ENCODE results near the gene PEDS1. TPM values are rescaled to one million over a fixed set of nuclear protein-coding genes. Genes with fewer than 3 reads are reported as not detected.

Gene PEDS1
- total and polyA plus RNA-seq, 2 of the 13 experiments (the other 11 are each of a cell fraction or from before 2014, with no cell fraction given) = 30.5 to 93.9 TPM

DNA sequence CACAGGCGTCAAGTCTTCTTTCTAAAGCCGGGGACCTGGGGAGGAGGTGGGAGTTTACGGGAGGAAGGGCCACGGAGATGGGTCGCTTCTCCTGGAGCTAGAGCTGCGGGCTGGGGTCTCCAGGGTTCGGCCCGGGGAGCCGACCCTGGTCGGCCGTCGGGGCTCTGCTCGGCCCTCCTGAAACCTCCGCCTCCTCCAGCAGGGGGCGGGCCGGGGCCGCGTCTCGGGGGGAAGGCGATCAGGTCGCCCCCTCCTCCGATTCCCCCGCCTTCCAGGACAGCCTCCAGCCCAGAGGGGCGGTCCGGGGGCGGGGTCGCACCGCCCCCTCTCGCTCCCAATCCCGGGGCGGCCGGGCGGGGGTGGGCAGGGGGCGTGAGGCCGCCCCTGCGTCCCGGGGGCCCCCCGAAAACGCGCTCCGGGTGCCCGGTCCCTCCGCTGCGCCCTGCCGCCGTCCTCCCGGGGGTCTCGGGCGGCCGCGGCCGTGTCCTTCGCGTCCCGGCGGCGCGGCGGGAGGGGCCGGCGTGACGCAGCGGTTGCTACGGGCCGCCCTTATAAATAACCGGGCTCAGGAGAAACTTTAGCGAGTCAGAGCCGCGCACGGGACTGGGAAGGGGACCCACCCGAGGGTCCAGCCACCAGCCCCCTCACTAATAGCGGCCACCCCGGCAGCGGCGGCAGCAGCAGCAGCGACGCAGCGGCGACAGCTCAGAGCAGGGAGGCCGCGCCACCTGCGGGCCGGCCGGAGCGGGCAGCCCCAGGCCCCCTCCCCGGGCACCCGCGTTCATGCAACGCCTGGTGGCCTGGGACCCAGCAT lies 36.9 kb upstream of the PEDS1 start, which contains the start of gene CEBPB (continued):
- TF ChIP-seq, protein P1, sequence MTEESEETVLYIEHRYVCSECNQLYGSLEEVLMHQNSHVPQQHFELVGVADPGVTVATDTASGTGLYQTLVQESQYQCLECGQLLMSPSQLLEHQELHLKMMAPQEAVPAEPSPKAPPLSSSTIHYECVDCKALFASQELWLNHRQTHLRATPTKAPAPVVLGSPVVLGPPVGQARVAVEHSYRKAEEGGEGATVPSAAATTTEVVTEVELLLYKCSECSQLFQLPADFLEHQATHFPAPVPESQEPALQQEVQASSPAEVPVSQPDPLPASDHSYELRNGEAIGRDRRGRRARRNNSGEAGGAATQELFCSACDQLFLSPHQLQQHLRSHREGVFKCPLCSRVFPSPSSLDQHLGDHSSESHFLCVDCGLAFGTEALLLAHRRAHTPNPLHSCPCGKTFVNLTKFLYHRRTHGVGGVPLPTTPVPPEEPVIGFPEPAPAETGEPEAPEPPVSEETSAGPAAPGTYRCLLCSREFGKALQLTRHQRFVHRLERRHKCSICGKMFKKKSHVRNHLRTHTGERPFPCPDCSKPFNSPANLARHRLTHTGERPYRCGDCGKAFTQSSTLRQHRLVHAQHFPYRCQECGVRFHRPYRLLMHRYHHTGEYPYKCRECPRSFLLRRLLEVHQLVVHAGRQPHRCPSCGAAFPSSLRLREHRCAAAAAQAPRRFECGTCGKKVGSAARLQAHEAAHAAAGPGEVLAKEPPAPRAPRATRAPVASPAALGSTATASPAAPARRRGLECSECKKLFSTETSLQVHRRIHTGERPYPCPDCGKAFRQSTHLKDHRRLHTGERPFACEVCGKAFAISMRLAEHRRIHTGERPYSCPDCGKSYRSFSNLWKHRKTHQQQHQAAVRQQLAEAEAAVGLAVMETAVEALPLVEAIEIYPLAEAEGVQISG (CRISPR knock-in tag; IDR thresholded peaks at IDR 0.05) = peak; percentile 90
- TF ChIP-seq FOXO1 (CRISPR knock-in tag; IDR thresholded peaks at IDR 0.05) (peak; percentile 54; the same call in 1 of the 2 replicates), HMGA1 (CRISPR knock-in tag; conservative IDR thresholded peaks at IDR 0.05) (no peak), DNMT1 (CRISPR knock-in tag; IDR thresholded peaks at IDR 0.05) (peak; percentile 36; the same call in 1 of the 2 replicates), MAF1 (CRISPR knock-in tag; IDR thresholded peaks at IDR 0.05; ENCODE audit: borderline replicate concordance) (peak; percentile 68; the same call in 1 of the 2 replicates), ATM (IDR thresholded peaks at IDR 0.05; ENCODE audit: borderline replicate concordance) (no peak), MXI1 (IDR thresholded peaks at IDR 0.05; ENCODE audit: borderline replicate concordance, low read depth, low read length) (peak; percentile 59; the same call in 1 of the 3 replicates), FOXA1 (IDR thresholded peaks at IDR 0.05) (no peak), FOXA1 (CRISPR knock-in tag; IDR thresholded peaks at IDR 0.05) (peak; percentile 61), RORA (CRISPR knock-in tag; IDR thresholded peaks at IDR 0.05) (no peak), FOSL1 (CRISPR knock-in tag; IDR thresholded peaks at IDR 0.05; ENCODE audit: borderline replicate concordance) (peak; percentile 44; the same call in 1 of the 2 replicates), CBFB (CRISPR knock-in tag; IDR thresholded peaks at IDR 0.05) (0 out of 2 replicates have a peak, but pooled peaks have one; percentile 43), ZNF205 (CRISPR knock-in tag; IDR thresholded peaks at IDR 0.05) (peak; percentile 92)
- TF ChIP-seq, protein P2, sequence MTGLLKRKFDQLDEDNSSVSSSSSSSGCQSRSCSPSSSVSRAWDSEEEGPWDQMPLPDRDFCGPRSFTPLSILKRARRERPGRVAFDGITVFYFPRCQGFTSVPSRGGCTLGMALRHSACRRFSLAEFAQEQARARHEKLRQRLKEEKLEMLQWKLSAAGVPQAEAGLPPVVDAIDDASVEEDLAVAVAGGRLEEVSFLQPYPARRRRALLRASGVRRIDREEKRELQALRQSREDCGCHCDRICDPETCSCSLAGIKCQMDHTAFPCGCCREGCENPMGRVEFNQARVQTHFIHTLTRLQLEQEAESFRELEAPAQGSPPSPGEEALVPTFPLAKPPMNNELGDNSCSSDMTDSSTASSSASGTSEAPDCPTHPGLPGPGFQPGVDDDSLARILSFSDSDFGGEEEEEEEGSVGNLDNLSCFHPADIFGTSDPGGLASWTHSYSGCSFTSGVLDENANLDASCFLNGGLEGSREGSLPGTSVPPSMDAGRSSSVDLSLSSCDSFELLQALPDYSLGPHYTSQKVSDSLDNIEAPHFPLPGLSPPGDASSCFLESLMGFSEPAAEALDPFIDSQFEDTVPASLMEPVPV (CRISPR knock-in tag; IDR thresholded peaks at IDR 0.05) = no peak; the same call in 1 of the 2 replicates
- TF ChIP-seq, protein P3, sequence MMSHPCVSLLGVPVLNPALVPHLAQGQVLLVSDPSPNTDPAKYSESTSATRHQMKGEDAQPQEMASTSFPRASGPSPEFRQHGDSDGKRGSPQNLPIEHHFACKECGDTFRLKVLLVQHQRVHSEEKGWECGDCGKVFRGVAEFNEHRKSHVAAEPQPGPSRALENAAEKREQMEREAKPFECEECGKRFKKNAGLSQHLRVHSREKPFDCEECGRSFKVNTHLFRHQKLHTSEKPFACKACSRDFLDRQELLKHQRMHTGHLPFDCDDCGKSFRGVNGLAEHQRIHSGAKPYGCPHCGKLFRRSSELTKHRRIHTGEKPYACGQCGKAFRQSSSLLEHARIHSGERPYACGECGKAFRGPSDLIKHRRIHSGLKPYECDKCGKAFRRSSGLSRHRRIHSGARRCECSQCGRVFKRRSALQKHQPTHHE (CRISPR knock-in tag; IDR thresholded peaks at IDR 0.05; ENCODE audit: borderline replicate concordance) = peak; percentile 85; the same call in 1 of the 2 replicates
- TF ChIP-seq, protein P4, sequence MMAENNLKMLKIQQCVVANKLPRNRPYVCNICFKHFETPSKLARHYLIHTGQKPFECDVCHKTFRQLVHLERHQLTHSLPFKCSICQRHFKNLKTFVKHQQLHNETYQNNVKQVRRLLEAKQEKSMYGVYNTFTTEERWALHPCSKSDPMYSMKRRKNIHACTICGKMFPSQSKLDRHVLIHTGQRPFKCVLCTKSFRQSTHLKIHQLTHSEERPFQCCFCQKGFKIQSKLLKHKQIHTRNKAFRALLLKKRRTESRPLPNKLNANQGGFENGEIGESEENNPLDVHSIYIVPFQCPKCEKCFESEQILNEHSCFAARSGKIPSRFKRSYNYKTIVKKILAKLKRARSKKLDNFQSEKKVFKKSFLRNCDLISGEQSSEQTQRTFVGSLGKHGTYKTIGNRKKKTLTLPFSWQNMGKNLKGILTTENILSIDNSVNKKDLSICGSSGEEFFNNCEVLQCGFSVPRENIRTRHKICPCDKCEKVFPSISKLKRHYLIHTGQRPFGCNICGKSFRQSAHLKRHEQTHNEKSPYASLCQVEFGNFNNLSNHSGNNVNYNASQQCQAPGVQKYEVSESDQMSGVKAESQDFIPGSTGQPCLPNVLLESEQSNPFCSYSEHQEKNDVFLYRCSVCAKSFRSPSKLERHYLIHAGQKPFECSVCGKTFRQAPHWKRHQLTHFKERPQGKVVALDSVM (CRISPR knock-in tag; IDR thresholded peaks at IDR 0.05) = peak; percentile 61
- TF ChIP-seq, protein P5, sequence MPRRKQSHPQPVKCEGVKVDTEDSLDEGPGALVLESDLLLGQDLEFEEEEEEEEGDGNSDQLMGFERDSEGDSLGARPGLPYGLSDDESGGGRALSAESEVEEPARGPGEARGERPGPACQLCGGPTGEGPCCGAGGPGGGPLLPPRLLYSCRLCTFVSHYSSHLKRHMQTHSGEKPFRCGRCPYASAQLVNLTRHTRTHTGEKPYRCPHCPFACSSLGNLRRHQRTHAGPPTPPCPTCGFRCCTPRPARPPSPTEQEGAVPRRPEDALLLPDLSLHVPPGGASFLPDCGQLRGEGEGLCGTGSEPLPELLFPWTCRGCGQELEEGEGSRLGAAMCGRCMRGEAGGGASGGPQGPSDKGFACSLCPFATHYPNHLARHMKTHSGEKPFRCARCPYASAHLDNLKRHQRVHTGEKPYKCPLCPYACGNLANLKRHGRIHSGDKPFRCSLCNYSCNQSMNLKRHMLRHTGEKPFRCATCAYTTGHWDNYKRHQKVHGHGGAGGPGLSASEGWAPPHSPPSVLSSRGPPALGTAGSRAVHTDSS (CRISPR knock-in tag; conservative IDR thresholded peaks at IDR 0.05) = no peak

Data from HepG2 (cell line).